K562 (cell line): ENCODE data around the gene IDI2. TPM values are rescaled to one million over a fixed set of nuclear protein-coding genes. Genes with fewer than 3 reads are reported as not detected.

Source experiments
- ATAC-seq: fragments of 200-7000 bp; cut with Tn5 transposase; 3 replicates; pipeline ENCODE4 v1.9.1; 2020; ENCODE audit warnings: moderate library complexity
- BruUV-seq: library from RNA; stranded (reverse); fragments of 400-500 nt; replicated peaks from 2 replicates; lab custom pipeline; 2021; lab: Mats Ljungman, UMichigan
- CTCF ChIA-PET: fragments of 300-600 bp; formaldehyde crosslinking; extraction: SDS; loops from one replicate; lab custom pipeline; 2021; ENCODE audit warnings: low intra/inter-chr PET ratio; lab: Yijun Ruan, JAX
- POLR2A ChIA-PET: fragments of 300-600, 350-650 bp; sonication (Branson Sonifier 250); formaldehyde crosslinking; extraction: SDS; loops from one replicate; lab custom pipeline; 2021; ENCODE audit warnings: antibody characterized with exemption, inconsistent platforms; lab: Yijun Ruan, JAX
- DNase-seq, 4 experiments: peaks; one replicate each; pipeline versions ENCODE4 v3.0.0 to v3.0.0-alpha.2; 2011 to 2018; ENCODE audit warnings: low spot score in 3 of 4, mixed read lengths in 3 of 4; ENCODE audit errors: extremely low read depth in 1 of 4
- FAIRE-seq: peaks from 2 replicates; lab custom pipeline; 2011; peaks lifted over from hg19 to GRCh38; lab: Jason Lieb, UNC
- H2AFZ ChIP-seq: 2 replicates; pipeline ENCODE4 v1.6.0; 2011; ENCODE audit warnings: low read depth, low read length, control low read depth, inconsistent platforms
- H3K27ac ChIP-seq: fragments of 200-600 bp; 3 replicates; pipeline ENCODE4 v1.8.0; 2011; ENCODE audit warnings: low read depth, mild to moderate bottlenecking, control low read depth, inconsistent platforms, low read length, moderate library complexity, mixed read lengths; ENCODE audit errors: extremely low read depth
- H3K27me3 ChIP-seq, 2 experiments: fragments of 300-600 bp in 1 of 2; 2 replicates in 1 of 2; 3 replicates in 1 of 2; pipeline versions ENCODE4 v1.6.0 to v1.8.0; 2011; ENCODE audit warnings: inconsistent platforms in 2 of 2, low read length in 2 of 2, mild to moderate bottlenecking in 1 of 2, mixed read lengths in 1 of 2, moderate library complexity in 1 of 2; ENCODE audit not compliant: control insufficient read depth in 2 of 2, insufficient read depth in 2 of 2
- H3K36me3 ChIP-seq: fragments of 300-600 bp; 3 replicates; pipeline ENCODE4 v1.8.0; 2011; ENCODE audit warnings: mild to moderate bottlenecking, low read length, inconsistent platforms; ENCODE audit not compliant: control insufficient read depth, insufficient read depth
- H3K4me1 ChIP-seq, 2 experiments: fragments of 200-600 bp in 1 of 2; replicated peaks in 1 of 2; 2 replicates in 1 of 2; 3 replicates in 1 of 2; pipeline versions ENCODE4 v1.5.1 to v1.8.0; 2011; ENCODE audit warnings: inconsistent platforms in 2 of 2, low read length in 2 of 2, mild to moderate bottlenecking in 1 of 2, mixed read lengths in 1 of 2, moderate library complexity in 1 of 2; ENCODE audit not compliant: control insufficient read depth in 2 of 2, insufficient read depth in 2 of 2
- H3K4me2 ChIP-seq: 2 replicates; pipeline ENCODE4 v1.6.1; 2011; ENCODE audit warnings: low read length, control low read depth, inconsistent platforms, mixed read lengths; ENCODE audit not compliant: insufficient read depth
- H3K4me3 ChIP-seq: fragments of 200-600 bp; sonication (generic), shearing (Covaris generic); 2 replicates; pipeline ENCODE4 v1.5.1; 2016; ENCODE audit warnings: control low read depth, inconsistent platforms
- H3K79me2 ChIP-seq: fragments of 200-600 bp; 3 replicates; pipeline ENCODE4 v1.8.0; 2011; ENCODE audit warnings: low read length, inconsistent platforms; ENCODE audit not compliant: control insufficient read depth, insufficient read depth
- H3K9ac ChIP-seq, 2 experiments: 2 replicates each; pipeline versions ENCODE4 v1.6.0 to v1.6.1; 2011; ENCODE audit warnings: low read depth in 2 of 2, low read length in 2 of 2, control low read depth in 1 of 2, inconsistent platforms in 1 of 2, mild to moderate bottlenecking in 1 of 2, mixed read lengths in 1 of 2; ENCODE audit not compliant: insufficient read depth in 1 of 2
- H3K9me1 ChIP-seq: one replicate; pipeline ENCODE4 v1.6.0; 2011; ENCODE audit warnings: inconsistent platforms, mild to moderate bottlenecking, low read length, moderate library complexity; ENCODE audit not compliant: control insufficient read depth, insufficient read depth
- H3K9me3 ChIP-seq: replicated peaks from 2 replicates; pipeline ENCODE4 v1.5.1; 2011; ENCODE audit warnings: low read depth, low read length, inconsistent platforms; ENCODE audit not compliant: control insufficient read depth, insufficient read depth
- H4K20me1 ChIP-seq: replicated peaks from 2 replicates; pipeline ENCODE4 v1.6.1; 2011; ENCODE audit warnings: low read length, inconsistent platforms, mixed read lengths; ENCODE audit not compliant: control insufficient read depth, insufficient read depth
- ARID2 ChIP-seq: fragments of 450-650 bp; IDR thresholded peaks from 2 replicates; pipeline ENCODE4 v1.6.1; 2017; ENCODE audit warnings: antibody characterized with exemption, mild to moderate bottlenecking
- CHD4 ChIP-seq: fragments of 200-600 bp; sonication (generic); IDR thresholded peaks from 3 replicates; pipeline ENCODE4 v1.6.1; 2012; ENCODE audit warnings: low read depth, mild to moderate bottlenecking, mixed read lengths, low read length, inconsistent platforms; ENCODE audit not compliant: insufficient read depth, insufficient replicate concordance, poor library complexity, severe bottlenecking
- FOS ChIP-seq: IDR thresholded peaks from 3 replicates; pipeline ENCODE4 v1.6.1; 2011; ENCODE audit not compliant: insufficient read length; ENCODE audit errors: extremely low read depth
- HCFC1 ChIP-seq: IDR thresholded peaks from 2 replicates; pipeline ENCODE4 v1.6.1; 2012; ENCODE audit warnings: low read depth, low read length, improper control_type of control experiment
- HMGN3 ChIP-seq: IDR thresholded peaks from 2 replicates; pipeline ENCODE4 v1.6.1; 2011; ENCODE audit warnings: borderline replicate concordance, low read depth, mild to moderate bottlenecking, mixed read lengths, low read length; ENCODE audit not compliant: insufficient read length; ENCODE audit errors: extremely low read depth
- NFXL1 ChIP-seq: fragments of 450-650 bp; formaldehyde crosslinking; IDR thresholded peaks from 2 replicates; pipeline ENCODE4 v1.4.0; 2021; ENCODE audit warnings: mild to moderate bottlenecking
- POLR2G ChIP-seq: fragments of 200-400 bp; formaldehyde crosslinking; IDR thresholded peaks from 2 replicates; pipeline ENCODE4 v1.6.1; 2017; ENCODE audit warnings: low read depth, mild to moderate bottlenecking, antibody characterized with exemption, low read length, moderate library complexity
- ZBTB1 ChIP-seq: sonication (generic); formaldehyde crosslinking; IDR thresholded peaks from 2 replicates; pipeline ENCODE4 v1.8.1; 2023; ENCODE audit warnings: missing genetic modification reagents, low read depth, mild to moderate bottlenecking, borderline replicate concordance
- ZNF282 ChIP-seq: sonication (generic); formaldehyde crosslinking; IDR thresholded peaks from 2 replicates; pipeline ENCODE4 v1.8.1; 2023; ENCODE audit warnings: missing genetic modification reagents
- ZNF445 ChIP-seq: fragments of 250-450 bp; sonication (Bioruptor Pico); IDR thresholded peaks from 2 replicates; pipeline ENCODE4 v1.4.0; 2020; ENCODE audit warnings: low read depth, mild to moderate bottlenecking, moderate library complexity
- ZNF668 ChIP-seq: fragments of 250-450 bp; sonication (Bioruptor Pico); IDR thresholded peaks from 2 replicates; pipeline ENCODE4 v1.8.0; 2022; ENCODE audit warnings: mild to moderate bottlenecking, inconsistent platforms
- WGBS: fragments of 100-300 bp; shearing (Covaris generic); methylation state at CpG from one replicate; pipeline ENCODE4 v1.1.6; 2016; ENCODE audit warnings: low coverage, mixed read lengths; ENCODE audit not compliant: insufficient coverage; ENCODE audit errors: missing lambda C conversion rate; 5-methylcytosine and 5-hydroxymethylcytosine counted together
- in situ Hi-C: fragments of 300-500 bp; cut with MboI; formaldehyde crosslinking; loops from 4 replicates; pipeline ENCODE4 v1.15.0; 2018; ENCODE audit warnings: inconsistent platforms, mixed read lengths
- intact Hi-C: fragments of 100-400 bp; cut with micrococcal nuclease; formaldehyde crosslinking; loops from 2 replicates; pipeline ENCODE4 v1.14.2; 2022
- polyA plus RNA-seq, 8 experiments: library from polyadenylated mRNA; depleted of rRNA in 4 of 8; stranded (reverse) in 5 of 8; unstranded in 3 of 8; fragments of >200 nt; fragmentation: Nextera tagmentation in 2 of 8; fragmentation: Illumina TruSeq in 1 of 8; extraction: Ambion mirVana in 2 of 8; extraction: Trizol in 1 of 8; gene quantifications; 2 replicates each; pipeline versions ENCODE4 v1.2.1 to v1.2.3, GENCODE V29; 2011 to 2014; ENCODE audit warnings: inconsistent platforms in 1 of 8, missing spikeins in 1 of 8
- total RNA-seq, 7 experiments: library from RNA; depleted of rRNA in 6 of 7; stranded (reverse); fragments of >200 nt in 6 of 7; fragmentation: Illumina TruSeq in 2 of 7; extraction: Trizol in 2 of 7; gene quantifications; 2 replicates each; pipeline versions ENCODE4 v1.2.1 to v1.2.3, GENCODE V29; 2011 to 2021; ENCODE audit warnings: low replicate concordance in 1 of 7
- TF ChIP-seq, protein P1 (sequence below): fragments of 450-650 bp; IDR thresholded peaks from 2 replicates; pipeline ENCODE4 v1.6.1; 2016; ENCODE audit warnings: mild to moderate bottlenecking
- TF ChIP-seq, protein P2 (sequence below): fragments of 450-650 bp; IDR thresholded peaks from 2 replicates; pipeline ENCODE4 v1.6.1; 2017; ENCODE audit warnings: mild to moderate bottlenecking, moderate library complexity

The IDI2 gene
- total and polyA plus RNA-seq, 9 of the 15 experiments (the other 6 are each of a cell fraction or from before 2014, with no cell fraction given) = not detected

DNA sequence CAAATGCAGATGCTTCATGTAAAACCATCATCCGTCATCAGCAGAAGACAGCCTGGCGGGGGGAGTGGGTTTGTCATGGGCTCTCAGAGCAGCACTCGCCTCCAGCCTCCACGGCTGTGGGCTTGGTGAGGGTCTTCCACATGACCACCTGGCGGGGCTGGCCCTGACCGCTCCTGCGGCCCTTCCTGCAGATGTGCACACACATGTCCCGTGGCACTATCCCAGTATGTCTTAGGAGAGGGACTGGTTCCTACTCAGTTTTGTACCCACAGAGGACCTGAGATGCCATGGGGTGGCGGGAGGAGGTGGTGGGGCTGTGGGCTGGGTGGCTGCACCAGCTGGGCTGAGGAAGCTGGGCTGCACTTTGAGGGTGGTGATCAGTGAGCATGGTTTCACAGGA is 4.7 kb downstream of the IDI2 start:
- peaks cover 37% of the 10 kb centered on the region for H3K36me3 ChIP-seq
- peak; percentile 17; the same call in 2 of the 3 replicates for ATAC-seq
- peaks cover 6 to 8% of the 10 kb centered on the region in 2 experiments; a peak in 3 of 5 replicates for H3K4me1 ChIP-seq
- WGBS = 97% methylated on average over 8 of the region's 9 CpGs
- CTCF ChIA-PET = no interaction called here
- H3K9me3 ChIP-seq = no peaks in the 10 kb centered on the region
- no peaks in the 10 kb centered on the region for H3K27me3 ChIP-seq
- in situ Hi-C loops = no loop called here
- H3K4me3 ChIP-seq = no peak overlapping the region
- H2AFZ ChIP-seq = no peak overlapping the region
- no peak overlapping the region for H3K27ac ChIP-seq
- intact Hi-C loops = no loop called here
- POLR2A ChIA-PET = interaction anchor here (1.2 kb wide), 1 partner anchor 14 kb away, joined by 4 read pairs; no protein-coding TSS in a partner anchor
- no peak overlapping the region for H3K9ac ChIP-seq
- no peak overlapping the region for H3K4me2 ChIP-seq
- FAIRE-seq = no peak
- TF ChIP-seq ZNF282 (CRISPR knock-in tag) = no peak
- peak; percentile 66 for TF ChIP-seq POLR2G
- DNase-seq = no peak
- no TSS peak for BruUV-seq
- no peaks in the 10 kb centered on the region for H3K9me1 ChIP-seq
- H3K79me2 ChIP-seq = no peaks in the 10 kb centered on the region
- no peaks in the 10 kb centered on the region for H4K20me1 ChIP-seq

DNA sequence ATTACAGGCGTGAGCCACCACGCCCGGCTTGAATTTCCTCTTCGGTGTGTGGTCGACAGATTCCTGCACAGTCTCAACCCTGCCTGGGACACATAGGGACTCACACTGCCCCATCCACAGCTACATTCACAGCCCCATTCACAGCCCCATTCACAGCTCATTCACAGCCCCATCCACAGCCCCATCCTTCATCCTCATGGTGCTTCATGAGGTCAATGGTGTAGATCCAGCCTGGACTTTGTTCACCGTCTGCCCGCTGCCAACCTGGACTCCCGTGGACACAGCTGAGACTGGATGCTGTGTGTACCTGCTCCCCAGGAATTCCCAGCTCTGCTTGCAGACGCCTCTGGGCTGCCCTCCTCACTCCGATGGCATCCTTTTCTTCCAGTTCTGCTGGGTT is 5.2 kb downstream of the IDI2 start:
- H3K9ac ChIP-seq = no peak overlapping the region
- H3K27ac ChIP-seq = no peak overlapping the region
- ATAC-seq (peak; percentile 51), FAIRE-seq (no peak), DNase-seq (no peak)
- POLR2A ChIA-PET = interaction anchor here (0.7 to 2.1 kb wide), 3 partner anchors 14 to 130 kb away, joined by 3 to 9 read pairs (median 5); partner anchors contain the start of gene IDI1
- H3K79me2 ChIP-seq = no peaks in the 10 kb centered on the region
- BruUV-seq = no TSS peak
- H2AFZ ChIP-seq = no peak overlapping the region
- WGBS = 91% methylated on average over 10 of the region's 10 CpGs
- in situ Hi-C loops (no loop called here), intact Hi-C loops (no loop called here)
- no peaks in the 10 kb centered on the region for H4K20me1 ChIP-seq
- no peak overlapping the region for H3K4me3 ChIP-seq
- CTCF ChIA-PET = no interaction called here
- no peak overlapping the region for H3K4me2 ChIP-seq
- H3K4me1 ChIP-seq = peaks cover 6 to 8% of the 10 kb centered on the region in 2 experiments; a peak in 3 of 5 replicates
- H3K36me3 ChIP-seq = peaks cover 42% of the 10 kb centered on the region
- no peaks in the 10 kb centered on the region for H3K27me3 ChIP-seq
- no peaks in the 10 kb centered on the region for H3K9me3 ChIP-seq
- no peaks in the 10 kb centered on the region for H3K9me1 ChIP-seq
- TF ChIP-seq CHD4 = no peak
- no peak for TF ChIP-seq ZNF445 (CRISPR knock-in tag)
- TF ChIP-seq HCFC1 = no peak
- TF ChIP-seq ZBTB1 (CRISPR knock-in tag) = no peak
- TF ChIP-seq NFXL1 (CRISPR knock-in tag) = no peak
- TF ChIP-seq FOS = no peak
- no peak for TF ChIP-seq HMGN3
- TF ChIP-seq ZNF668 (CRISPR knock-in tag) = no peak
- TF ChIP-seq, protein P1, sequence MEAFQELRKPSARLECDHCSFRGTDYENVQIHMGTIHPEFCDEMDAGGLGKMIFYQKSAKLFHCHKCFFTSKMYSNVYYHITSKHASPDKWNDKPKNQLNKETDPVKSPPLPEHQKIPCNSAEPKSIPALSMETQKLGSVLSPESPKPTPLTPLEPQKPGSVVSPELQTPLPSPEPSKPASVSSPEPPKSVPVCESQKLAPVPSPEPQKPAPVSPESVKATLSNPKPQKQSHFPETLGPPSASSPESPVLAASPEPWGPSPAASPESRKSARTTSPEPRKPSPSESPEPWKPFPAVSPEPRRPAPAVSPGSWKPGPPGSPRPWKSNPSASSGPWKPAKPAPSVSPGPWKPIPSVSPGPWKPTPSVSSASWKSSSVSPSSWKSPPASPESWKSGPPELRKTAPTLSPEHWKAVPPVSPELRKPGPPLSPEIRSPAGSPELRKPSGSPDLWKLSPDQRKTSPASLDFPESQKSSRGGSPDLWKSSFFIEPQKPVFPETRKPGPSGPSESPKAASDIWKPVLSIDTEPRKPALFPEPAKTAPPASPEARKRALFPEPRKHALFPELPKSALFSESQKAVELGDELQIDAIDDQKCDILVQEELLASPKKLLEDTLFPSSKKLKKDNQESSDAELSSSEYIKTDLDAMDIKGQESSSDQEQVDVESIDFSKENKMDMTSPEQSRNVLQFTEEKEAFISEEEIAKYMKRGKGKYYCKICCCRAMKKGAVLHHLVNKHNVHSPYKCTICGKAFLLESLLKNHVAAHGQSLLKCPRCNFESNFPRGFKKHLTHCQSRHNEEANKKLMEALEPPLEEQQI = no peak
- TF ChIP-seq ARID2 = no peak
- TF ChIP-seq, protein P2, sequence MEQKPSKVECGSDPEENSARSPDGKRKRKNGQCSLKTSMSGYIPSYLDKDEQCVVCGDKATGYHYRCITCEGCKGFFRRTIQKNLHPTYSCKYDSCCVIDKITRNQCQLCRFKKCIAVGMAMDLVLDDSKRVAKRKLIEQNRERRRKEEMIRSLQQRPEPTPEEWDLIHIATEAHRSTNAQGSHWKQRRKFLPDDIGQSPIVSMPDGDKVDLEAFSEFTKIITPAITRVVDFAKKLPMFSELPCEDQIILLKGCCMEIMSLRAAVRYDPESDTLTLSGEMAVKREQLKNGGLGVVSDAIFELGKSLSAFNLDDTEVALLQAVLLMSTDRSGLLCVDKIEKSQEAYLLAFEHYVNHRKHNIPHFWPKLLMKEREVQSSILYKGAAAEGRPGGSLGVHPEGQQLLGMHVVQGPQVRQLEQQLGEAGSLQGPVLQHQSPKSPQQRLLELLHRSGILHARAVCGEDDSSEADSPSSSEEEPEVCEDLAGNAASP = no peak
